NCI-H128 (cell line): ENCODE results near the gene BMP2K.

Source experiments
- DNase-seq: peaks from one replicate; lab custom pipeline; 2025; ENCODE audit not compliant: unreplicated experiment; lab: John Stamatoyannopoulos, UW

BMP2K gene

GRCh38 chr4:78923464-78924312 lies 147.5 kb downstream of the BMP2K start:
- DNase-seq, result no peak

- no peak for DNase-seq
These were observed 150.7 kb downstream of the BMP2K start for GRCh38 chr4:78926826-78927225.

- DNase-seq, result no peak
These were observed 152.7 kb downstream of the BMP2K start for GRCh38 chr4:78928835-78929234.

DNA sequence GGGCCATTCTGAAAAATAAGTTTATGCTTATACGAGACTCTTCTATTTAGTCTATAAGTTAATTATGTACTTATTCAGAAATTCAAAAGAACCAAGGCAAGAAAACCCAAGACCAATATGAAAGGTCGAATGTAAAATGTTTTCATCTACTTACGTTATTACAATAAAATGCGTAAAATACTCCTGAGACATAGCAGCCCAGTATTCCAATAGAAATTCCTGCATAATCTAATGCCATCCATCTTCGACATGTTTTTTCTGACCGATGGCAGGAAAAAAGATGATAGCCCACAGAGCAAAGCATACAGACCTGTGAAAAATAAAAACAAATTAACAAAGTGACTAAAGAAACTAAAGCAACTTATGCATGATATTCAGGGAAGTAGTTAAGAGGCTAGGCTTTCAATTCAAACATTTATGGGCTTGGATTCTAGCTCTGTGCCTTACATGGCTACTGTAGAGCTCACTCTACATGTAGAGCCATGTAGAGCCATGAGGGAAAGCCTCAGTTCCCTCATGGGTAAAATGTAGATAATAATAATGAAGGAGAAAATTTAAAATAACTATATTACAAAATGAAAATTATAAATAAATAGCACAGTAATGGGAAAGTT lies 154.0 kb downstream of the BMP2K start:
- DNase-seq, result no peak

- DNase-seq, result no peak
These were observed 160.8 kb downstream of the BMP2K start for GRCh38 chr4:78936989-78937388.

DNA sequence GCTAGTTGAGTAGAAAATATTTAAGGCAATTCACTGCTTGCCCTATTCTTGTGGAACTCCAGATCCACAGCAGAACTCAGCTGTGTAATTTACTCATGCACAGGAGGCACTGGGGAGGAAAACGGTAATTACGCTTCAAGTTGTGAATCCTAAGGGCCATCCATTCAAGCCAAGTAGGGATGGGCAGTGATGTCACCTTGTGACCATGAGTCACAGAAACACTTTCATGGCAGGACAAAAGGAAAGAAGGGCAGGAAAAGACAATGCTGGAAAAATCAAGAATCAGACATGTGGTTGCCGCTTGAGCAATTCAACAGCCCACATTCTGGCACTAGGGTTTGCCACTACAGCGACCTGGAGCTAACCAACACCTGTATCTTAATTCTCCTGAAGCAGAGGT lies 161.7 kb downstream of the BMP2K start:
- no peak for DNase-seq

GRCh38 chr4:78938474-78938867 lies 162.3 kb downstream of the BMP2K start:
- DNase-seq, result no peak

GRCh38 chr4:78938868-78939666 lies 162.9 kb downstream of the BMP2K start, which contains the start of gene PAQR3:
Gene PAQR3, minus strand, starts transcription at chr4:78939438. Its CDS starts 214 bp downstream, at chr4:78939224.
- DNase-seq, result peak; percentile 6

DNA sequence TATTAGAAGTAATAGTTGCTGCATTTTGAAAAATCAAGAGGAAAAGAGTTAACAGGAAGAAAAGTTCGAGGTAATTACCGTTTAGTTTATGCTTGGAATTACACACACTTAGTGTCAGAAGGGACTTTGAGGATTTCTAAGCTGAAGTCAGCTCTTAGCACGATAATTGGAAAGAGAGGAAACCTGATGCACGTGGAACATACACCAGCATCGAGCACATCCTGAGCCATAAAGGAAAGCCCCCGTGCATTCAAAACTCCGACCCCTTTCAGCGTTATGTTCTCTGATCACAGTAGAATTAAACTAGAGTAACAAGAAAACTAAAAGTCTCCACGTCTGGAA lies 163.5 kb downstream of the BMP2K start:
- no peak for DNase-seq

DNA sequence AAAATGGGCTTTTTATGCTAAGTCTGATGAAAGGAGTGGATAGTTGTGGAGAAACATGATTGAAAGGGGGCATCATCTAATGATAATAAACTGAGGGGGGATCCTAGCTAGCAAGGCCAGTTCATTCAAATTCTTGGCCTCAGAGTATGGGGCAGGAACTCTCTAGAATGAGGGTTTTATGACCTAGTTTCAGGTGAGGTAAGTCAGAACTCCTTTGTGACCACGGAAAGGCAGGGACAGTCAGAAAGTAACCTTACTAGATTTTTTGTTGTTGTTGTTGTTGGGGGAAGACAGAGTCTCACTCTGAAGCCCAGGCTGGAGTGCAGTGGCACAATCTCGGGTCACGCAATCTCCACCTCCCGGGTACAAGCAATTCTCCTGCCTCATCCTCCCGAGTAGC lies 164.6 kb downstream of the BMP2K start:
- DNase-seq, result no peak

DNA sequence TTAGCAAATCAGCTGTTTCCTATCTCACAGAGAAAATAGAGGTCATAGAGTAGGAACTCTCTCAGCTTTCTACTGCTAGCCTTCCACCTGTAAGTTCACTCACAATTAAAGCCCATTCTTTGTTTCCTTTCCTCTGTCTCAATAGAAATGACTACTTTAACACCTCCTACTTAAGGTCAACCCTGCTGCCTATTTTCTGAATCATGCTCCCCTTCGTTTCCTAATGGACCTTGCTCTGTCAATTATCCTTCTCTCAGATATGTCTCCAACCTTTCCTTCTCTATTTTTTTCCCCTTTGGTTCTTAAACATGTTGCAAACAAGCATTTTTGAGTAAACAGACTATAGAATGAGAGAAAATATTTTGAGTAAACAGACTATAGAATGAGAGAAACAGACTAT lies 168.2 kb downstream of the BMP2K start:
- DNase-seq, result no peak

DNA sequence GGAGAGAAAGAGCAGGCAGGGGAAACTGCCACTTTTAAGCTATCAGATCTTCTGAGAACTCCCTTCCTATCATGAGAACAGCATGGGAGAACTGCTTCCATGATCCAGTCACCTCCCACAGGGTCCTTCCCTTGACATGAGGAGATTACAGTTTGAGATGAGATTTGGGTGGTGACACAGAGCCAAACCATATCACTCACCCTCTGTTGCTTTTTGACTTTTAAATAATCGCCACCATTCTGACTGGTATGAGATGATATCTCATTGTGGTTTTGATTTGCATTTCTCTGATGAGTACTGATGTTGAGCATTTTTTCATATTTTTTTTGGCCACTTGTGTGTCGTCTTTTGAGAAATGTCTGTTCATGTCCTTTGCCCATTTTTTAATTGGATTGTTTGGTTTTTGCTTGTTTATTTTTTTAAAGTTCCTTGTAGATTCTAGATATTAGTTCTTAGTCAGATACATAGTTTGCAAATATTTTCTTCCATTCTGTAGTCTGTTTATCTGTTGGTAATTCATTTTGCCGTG lies 169.6 kb downstream of the BMP2K start:
- DNase-seq, result no peak

- DNase-seq, result no peak
These were observed 173.6 kb downstream of the BMP2K start for GRCh38 chr4:78949735-78950134.

DNA sequence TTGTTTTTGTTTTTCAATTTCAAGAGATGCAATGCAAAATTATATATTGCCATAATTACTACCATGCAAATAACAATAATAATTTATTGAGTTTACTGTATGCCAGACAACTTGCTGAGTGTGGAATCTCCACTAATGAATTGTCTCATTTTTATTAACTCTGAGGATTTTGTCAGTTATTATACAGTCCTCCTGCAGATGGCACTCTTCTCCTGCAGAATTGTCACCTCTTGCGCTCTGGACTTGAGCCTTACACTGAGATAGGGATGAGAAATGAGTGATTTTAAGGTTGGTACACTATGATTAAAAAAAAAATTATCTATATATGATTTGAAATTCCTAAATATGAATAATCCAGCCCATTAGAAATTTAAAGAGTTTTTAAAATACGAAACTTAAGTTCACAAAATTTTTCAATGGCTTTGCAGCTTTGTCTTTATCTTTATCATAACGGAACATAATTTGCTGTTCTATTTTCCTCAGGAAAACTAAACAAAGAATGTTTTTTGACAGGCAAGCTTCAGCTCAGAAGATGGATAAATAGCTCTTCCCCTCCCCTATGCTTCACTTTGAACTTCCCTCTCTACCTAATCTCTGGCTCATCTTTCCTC lies 175.8 kb downstream of the BMP2K start:
- peak; percentile 3 for DNase-seq

GRCh38 chr4:78953231-78953630 lies 177.1 kb downstream of the BMP2K start:
- DNase-seq, result no peak

DNA sequence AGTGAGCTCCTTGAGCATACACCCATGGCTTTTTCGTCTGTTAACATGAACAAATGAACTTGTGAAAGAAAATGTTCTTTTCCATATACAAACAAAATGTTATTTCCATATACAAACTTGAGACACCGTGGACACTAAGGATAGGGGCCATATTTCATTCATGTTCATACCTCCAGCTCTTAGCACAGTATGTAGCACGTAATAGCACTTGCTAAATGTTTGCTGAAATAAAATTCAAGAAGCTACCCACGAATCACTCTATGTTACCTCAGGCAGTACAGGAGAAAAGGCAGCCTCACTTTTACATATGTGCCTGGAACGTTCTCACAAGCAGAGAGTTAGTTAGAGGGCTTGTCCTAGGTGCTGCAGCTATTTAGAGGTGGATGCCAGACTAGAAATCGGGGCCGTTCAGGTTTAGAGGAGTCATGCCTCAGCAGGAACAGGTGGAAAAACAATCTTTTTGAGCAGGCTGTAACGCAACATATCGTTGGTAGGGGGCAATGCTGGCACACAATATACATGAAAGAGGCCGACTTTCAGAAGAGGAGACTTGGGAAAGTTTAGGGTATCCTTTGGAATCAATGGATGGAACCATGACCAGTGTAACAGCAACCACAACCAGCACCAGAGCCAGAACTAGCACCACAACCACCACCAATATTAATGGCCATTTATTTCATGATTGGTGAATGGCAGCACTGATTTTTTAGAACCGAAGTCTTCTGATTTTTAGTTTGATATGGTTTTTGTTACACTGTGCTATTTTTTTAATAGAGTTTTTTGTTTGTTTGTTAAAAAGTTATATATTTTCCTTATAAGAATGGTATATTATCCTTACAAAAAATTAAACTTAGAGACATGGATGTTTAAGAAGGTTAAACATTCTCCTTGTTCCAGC lies 177.9 kb downstream of the BMP2K start:
- DNase-seq, result no peak

- DNase-seq, result no peak
These were observed 180.8 kb downstream of the BMP2K start for GRCh38 chr4:78956975-78957374.

GRCh38 chr4:78960926-78961325 lies 184.8 kb downstream of the BMP2K start:
- no peak for DNase-seq
